ENCODE measurements around the gene MSRB1. TPM values are rescaled to one million over a fixed set of nuclear protein-coding genes. Genes with fewer than 3 reads are reported as not detected.
A peak's percentile ranks its signal among the peaks of the same experiment; 100 is the strongest.

MSRB1 gene
- total and polyA plus RNA-seq, 2 of the 13 experiments (the other 11 are each of a cell fraction or from before 2014, with no cell fraction given) = 32.1 to 75.4 TPM

- 0 out of 2 replicates have a peak, but pooled peaks have one; percentile 9 for TF ChIP-seq ATF7-NPFF (CRISPR knock-in tag; IDR thresholded peaks at IDR 0.05; ENCODE audit: low read depth)
- TF ChIP-seq PRPF4 (IDR thresholded peaks at IDR 0.05; ENCODE audit: low read depth, low read length, poor library complexity, severe bottlenecking) = no peak
- TF ChIP-seq, protein P1, sequence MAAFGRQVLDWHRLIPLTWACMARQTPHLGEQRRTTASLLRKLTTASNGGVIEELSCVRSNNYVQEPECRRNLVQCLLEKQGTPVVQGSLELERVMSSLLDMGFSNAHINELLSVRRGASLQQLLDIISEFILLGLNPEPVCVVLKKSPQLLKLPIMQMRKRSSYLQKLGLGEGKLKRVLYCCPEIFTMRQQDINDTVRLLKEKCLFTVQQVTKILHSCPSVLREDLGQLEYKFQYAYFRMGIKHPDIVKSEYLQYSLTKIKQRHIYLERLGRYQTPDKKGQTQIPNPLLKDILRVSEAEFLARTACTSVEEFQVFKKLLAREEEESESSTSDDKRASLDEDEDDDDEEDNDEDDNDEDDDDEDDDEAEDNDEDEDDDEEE (CRISPR knock-in tag; IDR thresholded peaks at IDR 0.05) = no peak
- no peak for TF ChIP-seq ZFP36L1 (CRISPR knock-in tag; IDR thresholded peaks at IDR 0.05)
- no peak for TF ChIP-seq ONECUT2 (CRISPR knock-in tag; IDR thresholded peaks at IDR 0.05)
- TF ChIP-seq CBFB (CRISPR knock-in tag; IDR thresholded peaks at IDR 0.05) = no peak
- TF ChIP-seq ZBTB7A (CRISPR knock-in tag; IDR thresholded peaks at IDR 0.05) = peak; percentile 9; the same call in 1 of the 2 replicates
- TF ChIP-seq, protein P2, sequence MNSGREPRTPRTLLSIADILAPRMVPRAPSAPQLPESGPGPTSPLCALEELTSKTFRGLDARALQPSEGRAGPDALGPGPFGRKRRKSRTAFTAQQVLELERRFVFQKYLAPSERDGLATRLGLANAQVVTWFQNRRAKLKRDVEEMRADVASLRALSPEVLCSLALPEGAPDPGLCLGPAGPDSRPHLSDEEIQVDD (CRISPR knock-in tag; IDR thresholded peaks at IDR 0.05; ENCODE audit: borderline replicate concordance) = no peak
- no peak for TF ChIP-seq ZNF740 (CRISPR knock-in tag; IDR thresholded peaks at IDR 0.05)
- TF ChIP-seq ZNF546 (CRISPR knock-in tag; conservative IDR thresholded peaks at IDR 0.05) = no peak
- no peak for TF ChIP-seq TOE1 (CRISPR knock-in tag; IDR thresholded peaks at IDR 0.05)
- peak; percentile 79 for TF ChIP-seq ZMYM3 (CRISPR knock-in tag; IDR thresholded peaks at IDR 0.05)
- TF ChIP-seq CTCF (CRISPR knock-in tag; IDR thresholded peaks at IDR 0.05) = peak; percentile 72
- no peak for TF ChIP-seq KDM3A (CRISPR knock-in tag; IDR thresholded peaks at IDR 0.05; ENCODE audit: low read depth)
- TF ChIP-seq, protein P3, sequence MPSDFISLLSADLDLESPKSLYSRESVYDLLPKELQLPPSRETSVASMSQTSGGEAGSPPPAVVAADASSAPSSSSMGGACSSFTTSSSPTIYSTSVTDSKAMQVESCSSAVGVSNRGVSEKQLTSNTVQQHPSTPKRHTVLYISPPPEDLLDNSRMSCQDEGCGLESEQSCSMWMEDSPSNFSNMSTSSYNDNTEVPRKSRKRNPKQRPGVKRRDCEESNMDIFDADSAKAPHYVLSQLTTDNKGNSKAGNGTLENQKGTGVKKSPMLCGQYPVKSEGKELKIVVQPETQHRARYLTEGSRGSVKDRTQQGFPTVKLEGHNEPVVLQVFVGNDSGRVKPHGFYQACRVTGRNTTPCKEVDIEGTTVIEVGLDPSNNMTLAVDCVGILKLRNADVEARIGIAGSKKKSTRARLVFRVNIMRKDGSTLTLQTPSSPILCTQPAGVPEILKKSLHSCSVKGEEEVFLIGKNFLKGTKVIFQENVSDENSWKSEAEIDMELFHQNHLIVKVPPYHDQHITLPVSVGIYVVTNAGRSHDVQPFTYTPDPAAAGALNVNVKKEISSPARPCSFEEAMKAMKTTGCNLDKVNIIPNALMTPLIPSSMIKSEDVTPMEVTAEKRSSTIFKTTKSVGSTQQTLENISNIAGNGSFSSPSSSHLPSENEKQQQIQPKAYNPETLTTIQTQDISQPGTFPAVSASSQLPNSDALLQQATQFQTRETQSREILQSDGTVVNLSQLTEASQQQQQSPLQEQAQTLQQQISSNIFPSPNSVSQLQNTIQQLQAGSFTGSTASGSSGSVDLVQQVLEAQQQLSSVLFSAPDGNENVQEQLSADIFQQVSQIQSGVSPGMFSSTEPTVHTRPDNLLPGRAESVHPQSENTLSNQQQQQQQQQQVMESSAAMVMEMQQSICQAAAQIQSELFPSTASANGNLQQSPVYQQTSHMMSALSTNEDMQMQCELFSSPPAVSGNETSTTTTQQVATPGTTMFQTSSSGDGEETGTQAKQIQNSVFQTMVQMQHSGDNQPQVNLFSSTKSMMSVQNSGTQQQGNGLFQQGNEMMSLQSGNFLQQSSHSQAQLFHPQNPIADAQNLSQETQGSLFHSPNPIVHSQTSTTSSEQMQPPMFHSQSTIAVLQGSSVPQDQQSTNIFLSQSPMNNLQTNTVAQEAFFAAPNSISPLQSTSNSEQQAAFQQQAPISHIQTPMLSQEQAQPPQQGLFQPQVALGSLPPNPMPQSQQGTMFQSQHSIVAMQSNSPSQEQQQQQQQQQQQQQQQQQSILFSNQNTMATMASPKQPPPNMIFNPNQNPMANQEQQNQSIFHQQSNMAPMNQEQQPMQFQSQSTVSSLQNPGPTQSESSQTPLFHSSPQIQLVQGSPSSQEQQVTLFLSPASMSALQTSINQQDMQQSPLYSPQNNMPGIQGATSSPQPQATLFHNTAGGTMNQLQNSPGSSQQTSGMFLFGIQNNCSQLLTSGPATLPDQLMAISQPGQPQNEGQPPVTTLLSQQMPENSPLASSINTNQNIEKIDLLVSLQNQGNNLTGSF (CRISPR knock-in tag; IDR thresholded peaks at IDR 0.05) = no peak
- TF ChIP-seq NR2F6 (IDR thresholded peaks at IDR 0.05) = no peak
- no peak for TF ChIP-seq NR2F6 (CRISPR knock-in tag; IDR thresholded peaks at IDR 0.05)
- no peak for TF ChIP-seq SIN3B (IDR thresholded peaks at IDR 0.05; ENCODE audit: low read length)
- no peak for TF ChIP-seq PITX1 (CRISPR knock-in tag; IDR thresholded peaks at IDR 0.05)
- TF ChIP-seq, protein P4, sequence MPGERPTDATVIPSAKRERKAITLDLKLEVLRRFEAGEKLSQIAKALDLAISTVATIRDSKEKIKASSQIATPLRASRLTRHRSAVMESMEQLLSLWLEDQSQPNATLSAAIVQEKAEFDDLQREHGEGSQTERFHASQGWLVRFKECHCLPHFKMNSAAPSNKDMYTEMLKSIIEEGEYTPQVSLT (CRISPR knock-in tag; IDR thresholded peaks at IDR 0.05; ENCODE audit: borderline replicate concordance, low read depth) = no peak
Observed at GRCh38 chr16:1932050-1933028, 10.7 kb downstream of the MSRB1 start (continued).

All from HepG2 (cell line).